ENCODE measurements around the gene B4GALNT4.

DNA sequence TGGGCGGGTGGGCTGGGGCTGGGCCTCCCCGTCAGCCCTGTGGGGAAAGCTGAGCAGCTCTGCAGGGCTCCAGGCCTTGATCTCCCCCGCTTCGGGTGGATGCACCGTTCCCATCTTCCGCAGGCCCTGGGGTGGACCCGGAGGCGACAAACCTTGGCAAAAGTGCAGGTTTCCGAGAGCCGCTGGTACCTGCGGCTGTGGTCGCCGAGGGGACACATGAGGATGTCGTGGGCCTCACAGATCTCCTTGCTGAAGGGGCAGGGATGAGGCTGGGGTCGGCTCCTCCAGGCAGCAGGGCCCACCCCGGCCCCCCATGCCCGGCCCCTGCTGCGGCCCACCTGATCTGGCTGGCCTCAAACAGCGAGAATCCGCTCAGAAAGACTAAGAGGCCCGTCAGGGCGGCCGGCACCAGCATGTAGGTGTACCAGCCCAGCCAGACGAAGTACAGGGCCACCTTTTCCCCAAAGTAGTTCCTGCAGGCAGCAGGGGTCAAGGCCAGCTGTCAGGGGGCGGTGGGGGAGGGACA, 60.7 kb downstream of the B4GALNT4 start:
- TF ChIP-seq POLR2A (IDR thresholded peaks at IDR 0.05; ENCODE audit: low read depth, low read length) (no peak), POLR2AphosphoS5 (IDR thresholded peaks at IDR 0.05; ENCODE audit: low read depth, low read length) (no peak)
